ENCODE measurements around the gene ZBTB42. TPM values are rescaled to one million over a fixed set of nuclear protein-coding genes. Genes with fewer than 3 reads are reported as not detected.

ZBTB42 gene
- polyA plus RNA-seq, 1 donor (not counting 4 experiments of a cell fraction or from before 2014, with no cell fraction given), result 0.50 TPM

- no peak overlapping the region for H3K4me2 ChIP-seq (ENCODE audit: control insufficient read depth, extremely low read depth, insufficient read depth, low read depth, low read length)
- H3K27me3 ChIP-seq (ENCODE audit: control insufficient read depth, extremely low read depth, insufficient read depth, low read length), result no peaks in the 10 kb centered on the region
- H3K9me3 ChIP-seq (ENCODE audit: control insufficient read depth, low read depth, low read length), result no peaks in the 10 kb centered on the region
- peaks cover 17% of the 10 kb centered on the region for H4K20me1 ChIP-seq (ENCODE audit: control insufficient read depth, extremely low read depth, insufficient read depth, low read length)
- H3K4me1 ChIP-seq (ENCODE audit: control insufficient read depth, extremely low read depth, insufficient read depth, low read length), result peaks cover 4% of the 10 kb centered on the region
- DNase-seq (ENCODE audit: low read depth, low spot score), result no peak
- no peak for FAIRE-seq
- dilution Hi-C loops (cut with MboI; ENCODE audit: extremely low pct_ligation_motif_present, low sequenced_read_pairs), result no loop called here
- no peak overlapping the region for H3K4me3 ChIP-seq (ENCODE audit: control insufficient read depth in 2 of 3, extremely low read depth in 1 of 3, insufficient read depth in 2 of 3, low read depth in 1 of 3, low read length in 3 of 3)
- H3K36me3 ChIP-seq (ENCODE audit: control insufficient read depth in 2 of 2, extremely low read depth in 1 of 2, insufficient read depth in 2 of 2, low read length in 2 of 2), result peaks cover 16 to 28% of the 10 kb centered on the region in 2 experiments
- H3K9ac ChIP-seq (ENCODE audit: control insufficient read depth, extremely low read depth, insufficient read depth, low read length), result no peak overlapping the region
- H3K27ac ChIP-seq (ENCODE audit: control insufficient read depth, insufficient read depth, low read length), result no peak overlapping the region
- no peak overlapping the region for H2AFZ ChIP-seq (ENCODE audit: control insufficient read depth, low read length)
- peaks cover 74% of the 10 kb centered on the region for H3K79me2 ChIP-seq (ENCODE audit: control insufficient read depth, insufficient read depth, low read length)
- H3K9me1 ChIP-seq (ENCODE audit: control insufficient read depth, extremely low read depth, insufficient read depth, low read length), result peaks cover under 1% of the 10 kb centered on the region
- TF ChIP-seq CTCF (optimal IDR thresholded peaks at IDR 0.05 in 1 of 3, IDR thresholded peaks at IDR 0.05 in 1 of 3, conservative IDR thresholded peaks at IDR 0.05 in 1 of 3; ENCODE audit: extremely low read depth in 1 of 3, insufficient read depth in 2 of 3, low read length in 3 of 3) (no peak), EZH2 (IDR thresholded peaks at IDR 0.05; ENCODE audit: low read length) (no peak)
These were observed 13.2 kb upstream of the ZBTB42 start for GRCh38 chr14:104787736-104788135.

DNA sequence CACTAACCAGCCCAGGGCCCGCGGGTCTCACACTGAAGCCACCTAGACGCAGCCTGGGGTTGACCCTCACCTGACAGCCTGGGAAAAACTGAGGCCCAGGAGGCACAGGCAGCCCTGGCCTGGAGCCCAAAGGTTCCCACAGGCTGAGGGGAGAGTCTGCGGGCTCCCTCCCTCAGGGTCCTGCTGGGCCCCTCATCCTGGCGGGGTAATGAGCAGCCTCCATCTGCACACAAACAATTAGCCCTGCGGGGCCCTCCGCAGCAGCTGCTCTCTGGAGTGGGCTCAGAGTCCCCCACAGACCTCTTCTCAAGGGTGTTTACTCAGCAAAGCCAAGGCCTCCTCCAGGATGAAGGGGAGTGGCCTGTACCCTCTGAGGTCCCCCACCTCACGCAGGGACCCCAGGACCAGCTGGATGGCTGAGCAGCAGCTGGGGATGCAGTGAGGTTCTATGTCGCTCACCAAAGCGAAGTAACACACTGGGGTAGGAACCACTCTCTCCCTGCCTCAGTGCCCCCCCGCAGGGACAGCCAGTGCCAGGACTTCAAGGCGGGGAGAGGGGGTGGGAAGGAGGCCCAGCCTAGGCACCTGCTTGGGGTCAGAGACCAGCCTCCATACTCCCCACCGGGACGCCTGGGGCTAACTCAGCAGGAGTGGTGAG, 12.6 kb upstream of the ZBTB42 start:
- dilution Hi-C loops (cut with MboI; ENCODE audit: extremely low pct_ligation_motif_present, low sequenced_read_pairs), result no loop called here
- no peak for DNase-seq (ENCODE audit: low read depth, low spot score)
- H3K36me3 ChIP-seq (ENCODE audit: control insufficient read depth in 2 of 2, extremely low read depth in 1 of 2, insufficient read depth in 2 of 2, low read length in 2 of 2), result peaks cover 16 to 26% of the 10 kb centered on the region in 2 experiments
- H3K79me2 ChIP-seq (ENCODE audit: control insufficient read depth, insufficient read depth, low read length), result peaks cover 80% of the 10 kb centered on the region
- no peak for TF ChIP-seq CTCF (optimal IDR thresholded peaks at IDR 0.05 in 1 of 3, IDR thresholded peaks at IDR 0.05 in 1 of 3, conservative IDR thresholded peaks at IDR 0.05 in 1 of 3; ENCODE audit: extremely low read depth in 1 of 3, insufficient read depth in 2 of 3, low read length in 3 of 3)
- TF ChIP-seq EZH2 (IDR thresholded peaks at IDR 0.05; ENCODE audit: low read length), result no peak
- H3K4me3 ChIP-seq (ENCODE audit: control insufficient read depth in 2 of 3, extremely low read depth in 1 of 3, insufficient read depth in 2 of 3, low read depth in 1 of 3, low read length in 3 of 3), result no peak overlapping the region
- no peaks in the 10 kb centered on the region for H3K27me3 ChIP-seq (ENCODE audit: control insufficient read depth, extremely low read depth, insufficient read depth, low read length)
- no peak overlapping the region for H2AFZ ChIP-seq (ENCODE audit: control insufficient read depth, low read length)
- H3K4me2 ChIP-seq (ENCODE audit: control insufficient read depth, extremely low read depth, insufficient read depth, low read depth, low read length), result no peak overlapping the region
- H3K9me3 ChIP-seq (ENCODE audit: control insufficient read depth, low read depth, low read length), result no peaks in the 10 kb centered on the region
- H3K9ac ChIP-seq (ENCODE audit: control insufficient read depth, extremely low read depth, insufficient read depth, low read length), result no peak overlapping the region
- H3K9me1 ChIP-seq (ENCODE audit: control insufficient read depth, extremely low read depth, insufficient read depth, low read length), result peaks cover 6% of the 10 kb centered on the region
- peaks cover 7% of the 10 kb centered on the region for H3K4me1 ChIP-seq (ENCODE audit: control insufficient read depth, extremely low read depth, insufficient read depth, low read length)
- no peak for FAIRE-seq
- peaks cover 23% of the 10 kb centered on the region for H4K20me1 ChIP-seq (ENCODE audit: control insufficient read depth, extremely low read depth, insufficient read depth, low read length)
- H3K27ac ChIP-seq (ENCODE audit: control insufficient read depth, insufficient read depth, low read length), result no peak overlapping the region
